SJSA1 (cell line): ENCODE data around the gene GRAMD1B. TPM values are rescaled to one million over a fixed set of nuclear protein-coding genes. Genes with fewer than 3 reads are reported as not detected.
A peak's percentile ranks its signal among the peaks of the same experiment; 100 is the strongest.
"Not testable (repeated sequence)": the region's sequence is repeated elsewhere in the genome, so short reads cannot be mapped to it uniquely, and the experiment has no call there.

Experiments used
- DNase-seq, 2 experiments: peaks; one replicate each; pipeline ENCODE4 v3.0.0-alpha.2; 2015 to 2020; ENCODE audit warnings: low spot score in 2 of 2, low read depth in 1 of 2
- H3K27ac ChIP-seq: fragments of 250-450 bp; sonication (Bioruptor Pico); 2 replicates; pipeline ENCODE4 v1.5.1; 2020; ENCODE audit warnings: mild to moderate bottlenecking, moderate library complexity
- H3K27me3 ChIP-seq: fragments of 250-450 bp; sonication (Bioruptor Pico); replicated peaks from 2 replicates; pipeline ENCODE4 v1.5.1; 2020; ENCODE audit warnings: mild to moderate bottlenecking, moderate library complexity
- H3K36me3 ChIP-seq: fragments of 250-450 bp; sonication (Bioruptor Pico); 2 replicates; pipeline ENCODE4 v1.5.1; 2020; ENCODE audit warnings: mild to moderate bottlenecking
- H3K4me1 ChIP-seq: fragments of 250-450 bp; sonication (Bioruptor Pico); replicated peaks from 2 replicates; pipeline ENCODE4 v1.6.1; 2021; ENCODE audit warnings: mild to moderate bottlenecking
- H3K4me3 ChIP-seq: fragments of 250-450 bp; sonication (Bioruptor Pico); 2 replicates; pipeline ENCODE4 v1.5.1; 2020; ENCODE audit warnings: mild to moderate bottlenecking
- H3K9me3 ChIP-seq: fragments of 250-450 bp; sonication (Bioruptor Pico); replicated peaks from 2 replicates; pipeline ENCODE4 v1.5.1; 2020; ENCODE audit warnings: mild to moderate bottlenecking
- total RNA-seq: library from RNA; depleted of rRNA; stranded (reverse); fragments of >200 nt; shearing (Covaris generic); gene quantifications from 2 replicates; pipeline ENCODE4 v1.2.3, GENCODE V29; 2014

The GRAMD1B gene
- total RNA-seq, 1 experiment from 2014 or later, result 6.8 TPM

- no peak overlapping the region for H3K27ac ChIP-seq
- H3K4me3 ChIP-seq, result no peak overlapping the region
- no peaks in the 10 kb centered on the region for H3K9me3 ChIP-seq
These were observed 79.9 kb downstream of the GRAMD1B start for GRCh38 chr11:123509737-123510578.

GRCh38 chr11:123510579-123510905 lies 80.5 kb downstream of the GRAMD1B start:
- H3K27me3 ChIP-seq, result no peaks in the 10 kb centered on the region
- H3K9me3 ChIP-seq, result no peaks in the 10 kb centered on the region
- no peak for DNase-seq
- no peaks in the 10 kb centered on the region for H3K36me3 ChIP-seq
- peaks cover 7% of the 10 kb centered on the region for H3K4me1 ChIP-seq
- no peak overlapping the region for H3K4me3 ChIP-seq
- H3K27ac ChIP-seq, result no peak overlapping the region

More at GRCh38 chr11:123509737-123510578, 79.9 kb downstream of the GRAMD1B start:
- peaks cover 7% of the 10 kb centered on the region for H3K4me1 ChIP-seq
- H3K36me3 ChIP-seq, result no peaks in the 10 kb centered on the region
- H3K27me3 ChIP-seq, result no peaks in the 10 kb centered on the region
- DNase-seq, result no peak

GRCh38 chr11:123511037-123511870 lies 81.2 kb downstream of the GRAMD1B start:
- H3K4me1 ChIP-seq, result peaks cover 7% of the 10 kb centered on the region
- peak; percentile 82 to 85 for DNase-seq
- no peak overlapping the region for H3K4me3 ChIP-seq
- no peaks in the 10 kb centered on the region for H3K9me3 ChIP-seq
- H3K36me3 ChIP-seq, result no peaks in the 10 kb centered on the region
- H3K27me3 ChIP-seq, result no peaks in the 10 kb centered on the region
- H3K27ac ChIP-seq, result no peak overlapping the region

DNA sequence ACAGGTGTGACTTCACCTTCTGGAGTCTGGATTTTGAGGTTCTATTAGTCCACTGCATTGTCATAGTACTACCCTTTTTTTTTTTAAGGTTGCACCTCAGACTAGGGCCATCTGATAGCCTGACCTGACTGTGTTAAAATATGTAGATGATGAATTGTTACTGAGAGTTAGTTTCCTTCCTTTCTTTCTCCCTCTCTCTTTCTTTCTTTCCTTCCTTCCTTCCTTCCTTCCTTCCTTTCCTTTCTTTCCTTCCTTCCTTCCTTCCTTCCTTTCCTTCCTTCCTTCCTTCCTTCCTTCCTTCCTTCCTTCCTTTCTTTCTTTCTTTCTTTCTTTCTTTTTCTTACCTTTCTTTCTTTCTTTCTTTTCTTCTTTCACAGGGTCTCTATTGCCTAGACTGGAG lies 83.2 kb downstream of the GRAMD1B start:
- H3K4me1 ChIP-seq, H3K27ac ChIP-seq, H3K9me3 ChIP-seq, DNase-seq, H3K27me3 ChIP-seq, H3K4me3 ChIP-seq, H3K36me3 ChIP-seq: not testable (repeated sequence)

- H3K4me3 ChIP-seq, result no peak overlapping the region
- H3K27ac ChIP-seq, result no peak overlapping the region
- H3K4me1 ChIP-seq, result peaks cover 3% of the 10 kb centered on the region
- H3K9me3 ChIP-seq, result no peaks in the 10 kb centered on the region
- H3K27me3 ChIP-seq, result no peaks in the 10 kb centered on the region
- no peak for DNase-seq
- no peaks in the 10 kb centered on the region for H3K36me3 ChIP-seq
These were observed 86.2 kb downstream of the GRAMD1B start for GRCh38 chr11:123516238-123516637.

GRCh38 chr11:123517559-123518364 lies 87.7 kb downstream of the GRAMD1B start:
- Histone ChIP-seq H3K27ac (no peak overlapping the region), H3K4me1 (no peaks in the 10 kb centered on the region; the same call in 1 of the 2 replicates), H3K36me3 (no peaks in the 10 kb centered on the region), H3K27me3 (no peaks in the 10 kb centered on the region), H3K9me3 (no peaks in the 10 kb centered on the region), H3K4me3 (no peak overlapping the region)
- DNase-seq, result no peak

- H3K9me3 ChIP-seq, result no peaks in the 10 kb centered on the region
- H3K4me1 ChIP-seq, result no peaks in the 10 kb centered on the region; the same call in 1 of the 2 replicates
- no peaks in the 10 kb centered on the region for H3K27me3 ChIP-seq
- H3K36me3 ChIP-seq, result no peaks in the 10 kb centered on the region
- DNase-seq, result no peak
- H3K4me3 ChIP-seq, result no peak overlapping the region
- no peak overlapping the region for H3K27ac ChIP-seq
These were observed 88.5 kb downstream of the GRAMD1B start for GRCh38 chr11:123518496-123519054.

- no peaks in the 10 kb centered on the region for H3K27me3 ChIP-seq
- H3K4me1 ChIP-seq, result no peaks in the 10 kb centered on the region; the same call in 1 of the 2 replicates
- H3K4me3 ChIP-seq, result no peak overlapping the region
- H3K9me3 ChIP-seq, result no peaks in the 10 kb centered on the region
- no peaks in the 10 kb centered on the region for H3K36me3 ChIP-seq
- DNase-seq, result no peak
- no peak overlapping the region for H3K27ac ChIP-seq
These were observed 89.2 kb downstream of the GRAMD1B start for GRCh38 chr11:123519055-123519796.

GRCh38 chr11:123519797-123520193 lies 89.7 kb downstream of the GRAMD1B start:
- Histone ChIP-seq H3K36me3 (no peaks in the 10 kb centered on the region), H3K4me1 (peaks cover 1% of the 10 kb centered on the region), H3K27me3 (no peaks in the 10 kb centered on the region), H3K9me3 (no peaks in the 10 kb centered on the region), H3K27ac (no peak overlapping the region), H3K4me3 (no peak overlapping the region)
- no peak for DNase-seq

DNA sequence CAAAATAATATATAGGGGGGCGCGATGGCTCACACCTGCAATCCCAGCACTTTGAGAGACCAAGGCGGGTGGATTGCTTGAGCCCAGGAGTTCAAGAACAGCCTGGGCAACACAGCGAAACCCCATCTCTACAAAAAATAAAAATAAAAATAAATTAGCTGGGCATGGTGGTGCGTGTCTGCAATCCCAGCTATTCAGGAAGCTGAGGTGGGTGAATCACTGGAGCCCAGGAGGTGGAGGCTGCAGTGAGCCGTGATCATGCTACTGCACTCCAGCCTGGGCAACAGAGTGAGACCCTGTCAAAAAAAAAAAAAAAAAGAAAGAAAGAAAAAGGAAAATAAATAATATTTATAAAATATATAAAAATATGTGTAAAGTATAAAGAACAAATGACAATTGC lies 90.4 kb downstream of the GRAMD1B start:
- not testable (repeated sequence) for H3K27me3 ChIP-seq, H3K36me3 ChIP-seq, DNase-seq, H3K4me3 ChIP-seq, H3K27ac ChIP-seq, H3K4me1 ChIP-seq, H3K9me3 ChIP-seq

DNA sequence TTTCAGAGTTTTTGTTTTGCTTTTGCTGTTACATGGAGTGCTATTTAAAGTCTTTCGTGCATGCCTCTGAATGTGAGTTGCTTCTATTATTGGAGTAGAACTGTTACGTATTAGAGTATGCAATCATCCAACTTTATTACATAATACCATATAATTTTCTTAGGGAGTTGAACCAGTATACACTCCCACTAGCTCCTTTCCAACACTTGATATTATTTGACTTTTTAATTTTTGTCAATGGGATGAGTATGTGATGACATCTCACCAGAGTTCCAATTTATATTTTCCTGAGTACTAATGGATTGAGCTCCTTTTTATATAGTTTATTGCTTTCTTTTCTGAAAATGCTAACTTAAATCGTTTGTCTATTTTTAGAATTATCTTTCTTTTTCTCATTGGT lies 90.9 kb downstream of the GRAMD1B start:
- Histone ChIP-seq H3K9me3 (no peaks in the 10 kb centered on the region), H3K27me3 (no peaks in the 10 kb centered on the region), H3K27ac (no peak overlapping the region), H3K4me1 (peaks cover 8% of the 10 kb centered on the region), H3K36me3 (no peaks in the 10 kb centered on the region), H3K4me3 (no peak overlapping the region)
- no peak for DNase-seq

- no peak overlapping the region for H3K27ac ChIP-seq
- peaks cover 8% of the 10 kb centered on the region for H3K4me1 ChIP-seq
- no peaks in the 10 kb centered on the region for H3K27me3 ChIP-seq
- H3K4me3 ChIP-seq, result no peak overlapping the region
- H3K36me3 ChIP-seq, result no peaks in the 10 kb centered on the region
- H3K9me3 ChIP-seq, result no peaks in the 10 kb centered on the region
- DNase-seq, result no peak
These were observed 91.9 kb downstream of the GRAMD1B start for GRCh38 chr11:123521930-123522329.

GRCh38 chr11:123523539-123523938 lies 93.5 kb downstream of the GRAMD1B start:
- DNase-seq, result no peak
- H3K4me1 ChIP-seq, result peaks cover 8% of the 10 kb centered on the region
- H3K36me3 ChIP-seq, result no peaks in the 10 kb centered on the region
- H3K4me3 ChIP-seq, result no peak overlapping the region
- H3K9me3 ChIP-seq, result no peaks in the 10 kb centered on the region
- no peak overlapping the region for H3K27ac ChIP-seq
- H3K27me3 ChIP-seq, result no peaks in the 10 kb centered on the region
